HepG2 (cell line): ENCODE results near the gene PSMG1. TPM values are rescaled to one million over a fixed set of nuclear protein-coding genes. Genes with fewer than 3 reads are reported as not detected.

ENCODE experiments used
- ATRX ChIP-seq: sonication (generic); formaldehyde crosslinking; IDR thresholded peaks from 2 replicates; pipeline ENCODE4 v1.4.0; 2020; ENCODE audit warnings: missing genetic modification reagents, borderline replicate concordance
- BCL6 ChIP-seq: IDR thresholded peaks from 2 replicates; pipeline ENCODE4 v1.6.1; 2016; ENCODE audit warnings: missing genetic modification reagents, missing compliant biosample characterization
- HOXA9 ChIP-seq: sonication (generic); formaldehyde crosslinking; IDR thresholded peaks from 2 replicates; pipeline ENCODE4 v1.8.1; 2022; ENCODE audit warnings: missing genetic modification reagents, mild to moderate bottlenecking, moderate library complexity, borderline replicate concordance
- KLF16 ChIP-seq, 2 experiments: sonication (generic) in 1 of 2; formaldehyde crosslinking in 1 of 2; IDR thresholded peaks; 2 replicates each; pipeline versions ENCODE4 v1.6.1 to v1.8.0; 2016 to 2023; ENCODE audit warnings: missing genetic modification reagents in 2 of 2, missing compliant biosample characterization in 1 of 2
- MAFF ChIP-seq: IDR thresholded peaks from 2 replicates; pipeline ENCODE4 v1.6.1; 2011; ENCODE audit warnings: low read depth, low read length, improper control_type of control experiment
- NONO ChIP-seq, 2 experiments: fragments of 450-650 bp in 1 of 2; sonication (generic) in 1 of 2; formaldehyde crosslinking in 1 of 2; IDR thresholded peaks in 1 of 2; conservative IDR thresholded peaks in 1 of 2; 2 replicates each; pipeline versions ENCODE4 v1.6.1 to v1.8.0; 2017 to 2022; ENCODE audit warnings: mild to moderate bottlenecking in 1 of 2, missing genetic modification reagents in 1 of 2, moderate library complexity in 1 of 2
- RBAK ChIP-seq: sonication (generic); formaldehyde crosslinking; IDR thresholded peaks from 2 replicates; pipeline ENCODE4 v1.5.1; 2020; ENCODE audit warnings: mild to moderate bottlenecking, missing genetic modification reagents
- SATB2 ChIP-seq: sonication (generic); formaldehyde crosslinking; IDR thresholded peaks from 2 replicates; pipeline ENCODE4 v1.5.0; 2020; ENCODE audit warnings: missing genetic modification reagents
- SIN3A ChIP-seq: IDR thresholded peaks from 2 replicates; pipeline ENCODE4 v1.6.1; 2011; ENCODE audit warnings: low read depth, mild to moderate bottlenecking, control low read depth, low read length, borderline replicate concordance
- TBX2 ChIP-seq: sonication (generic); formaldehyde crosslinking; IDR thresholded peaks from 2 replicates; pipeline ENCODE4 v1.5.0; 2020; ENCODE audit warnings: missing genetic modification reagents, mild to moderate bottlenecking, borderline replicate concordance
- TCF7 ChIP-seq: sonication (generic); IDR thresholded peaks from 2 replicates; pipeline ENCODE4 v1.6.1; 2016; ENCODE audit warnings: antibody characterized with exemption, low read depth
- ZFP82 ChIP-seq: sonication (generic); formaldehyde crosslinking; IDR thresholded peaks from 2 replicates; pipeline ENCODE4 v1.5.1; 2020; ENCODE audit warnings: mild to moderate bottlenecking, missing genetic modification reagents, borderline replicate concordance
- ZNF510 ChIP-seq: sonication (generic); formaldehyde crosslinking; IDR thresholded peaks from 2 replicates; pipeline ENCODE4 v1.4.0; 2020; ENCODE audit warnings: low read depth, mild to moderate bottlenecking, missing genetic modification reagents
- ZNF552 ChIP-seq: sonication (generic); formaldehyde crosslinking; IDR thresholded peaks from 2 replicates; pipeline ENCODE4 v1.9.0; 2022; ENCODE audit warnings: missing genetic modification reagents, mild to moderate bottlenecking, borderline replicate concordance
- ZNF557 ChIP-seq: sonication (generic); formaldehyde crosslinking; IDR thresholded peaks from 2 replicates; pipeline ENCODE4 v1.4.0; 2020; ENCODE audit warnings: missing genetic modification reagents
- ZNF619 ChIP-seq: sonication (generic); formaldehyde crosslinking; IDR thresholded peaks from 2 replicates; pipeline ENCODE4 v1.4.0; 2020; ENCODE audit warnings: mild to moderate bottlenecking, missing genetic modification reagents
- ZNF678 ChIP-seq: sonication (generic); formaldehyde crosslinking; IDR thresholded peaks from 2 replicates; pipeline ENCODE4 v1.4.0; 2020; ENCODE audit warnings: mild to moderate bottlenecking, missing genetic modification reagents
- ZSCAN31 ChIP-seq: sonication (generic); formaldehyde crosslinking; IDR thresholded peaks from 2 replicates; pipeline ENCODE4 v1.5.0; 2020; ENCODE audit warnings: low read depth, mild to moderate bottlenecking, missing genetic modification reagents
- polyA plus RNA-seq, 8 experiments: library from polyadenylated mRNA; depleted of rRNA in 3 of 8; stranded (reverse) in 7 of 8; unstranded in 1 of 8; fragments of >200 nt; fragmentation: Illumina TruSeq in 4 of 8; extraction: Trizol in 4 of 8; gene quantifications; 2 replicates each; pipeline versions ENCODE4 v1.2.1 to v1.2.3, GENCODE V29; 2011 to 2016; ENCODE audit warnings: low read depth in 4 of 8, missing spikeins in 1 of 8, mixed read lengths in 1 of 8; ENCODE audit not compliant: insufficient read depth in 1 of 8
- total RNA-seq, 5 experiments: library from RNA; depleted of rRNA; stranded (reverse); fragments of >200 nt; fragmentation: Illumina TruSeq; extraction: Trizol; gene quantifications; 2 replicates each; pipeline ENCODE4 v1.2.3, GENCODE V29; 2016; ENCODE audit warnings: low read depth in 1 of 5
- TF ChIP-seq, protein P1 (sequence below): IDR thresholded peaks from 2 replicates; pipeline ENCODE4 v1.4.0; 2020; ENCODE audit warnings: mild to moderate bottlenecking, missing genetic modification reagents
- TF ChIP-seq, protein P2 (sequence below): sonication (generic); formaldehyde crosslinking; IDR thresholded peaks from 2 replicates; pipeline ENCODE4 v1.8.1; 2023; ENCODE audit warnings: mild to moderate bottlenecking, missing genetic modification reagents
- TF ChIP-seq, protein P3 (sequence below): sonication (generic); formaldehyde crosslinking; IDR thresholded peaks from 2 replicates; pipeline ENCODE4 v1.5.0; 2020; ENCODE audit warnings: missing genetic modification reagents, mild to moderate bottlenecking, borderline replicate concordance
- TF ChIP-seq, protein P4 (sequence below): IDR thresholded peaks from 2 replicates; pipeline ENCODE4 v1.6.1; 2016; ENCODE audit warnings: low read depth
- TF ChIP-seq, protein P5 (sequence below): IDR thresholded peaks from 2 replicates; pipeline ENCODE4 v1.6.1; 2016; ENCODE audit warnings: missing compliant biosample characterization, missing genetic modification reagents, borderline replicate concordance

PSMG1 gene
- total and polyA plus RNA-seq, 2 of the 13 experiments (the other 11 are each of a cell fraction or from before 2014, with no cell fraction given), result 63.6 to 173 TPM

DNA sequence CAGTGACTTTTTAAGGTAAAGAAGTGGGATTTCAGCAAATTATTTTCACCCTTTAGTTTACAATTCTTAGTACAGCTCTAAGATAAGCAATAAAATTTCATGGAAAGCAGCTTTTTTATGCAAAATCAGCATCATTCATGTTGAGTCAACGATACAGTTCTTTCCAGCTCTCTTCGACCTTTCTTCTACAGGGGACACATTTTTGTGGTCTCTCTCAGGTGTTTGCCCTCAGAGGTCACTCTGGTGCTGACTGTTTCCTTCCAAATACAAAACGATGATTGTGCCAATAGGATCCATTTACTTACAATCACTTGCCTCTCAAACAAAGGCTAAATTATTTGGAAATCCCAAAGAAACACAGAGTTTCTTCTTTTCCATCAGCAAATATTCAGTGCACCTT is 51.0 kb downstream of the PSMG1 start (continued):
- TF ChIP-seq, protein P1, sequence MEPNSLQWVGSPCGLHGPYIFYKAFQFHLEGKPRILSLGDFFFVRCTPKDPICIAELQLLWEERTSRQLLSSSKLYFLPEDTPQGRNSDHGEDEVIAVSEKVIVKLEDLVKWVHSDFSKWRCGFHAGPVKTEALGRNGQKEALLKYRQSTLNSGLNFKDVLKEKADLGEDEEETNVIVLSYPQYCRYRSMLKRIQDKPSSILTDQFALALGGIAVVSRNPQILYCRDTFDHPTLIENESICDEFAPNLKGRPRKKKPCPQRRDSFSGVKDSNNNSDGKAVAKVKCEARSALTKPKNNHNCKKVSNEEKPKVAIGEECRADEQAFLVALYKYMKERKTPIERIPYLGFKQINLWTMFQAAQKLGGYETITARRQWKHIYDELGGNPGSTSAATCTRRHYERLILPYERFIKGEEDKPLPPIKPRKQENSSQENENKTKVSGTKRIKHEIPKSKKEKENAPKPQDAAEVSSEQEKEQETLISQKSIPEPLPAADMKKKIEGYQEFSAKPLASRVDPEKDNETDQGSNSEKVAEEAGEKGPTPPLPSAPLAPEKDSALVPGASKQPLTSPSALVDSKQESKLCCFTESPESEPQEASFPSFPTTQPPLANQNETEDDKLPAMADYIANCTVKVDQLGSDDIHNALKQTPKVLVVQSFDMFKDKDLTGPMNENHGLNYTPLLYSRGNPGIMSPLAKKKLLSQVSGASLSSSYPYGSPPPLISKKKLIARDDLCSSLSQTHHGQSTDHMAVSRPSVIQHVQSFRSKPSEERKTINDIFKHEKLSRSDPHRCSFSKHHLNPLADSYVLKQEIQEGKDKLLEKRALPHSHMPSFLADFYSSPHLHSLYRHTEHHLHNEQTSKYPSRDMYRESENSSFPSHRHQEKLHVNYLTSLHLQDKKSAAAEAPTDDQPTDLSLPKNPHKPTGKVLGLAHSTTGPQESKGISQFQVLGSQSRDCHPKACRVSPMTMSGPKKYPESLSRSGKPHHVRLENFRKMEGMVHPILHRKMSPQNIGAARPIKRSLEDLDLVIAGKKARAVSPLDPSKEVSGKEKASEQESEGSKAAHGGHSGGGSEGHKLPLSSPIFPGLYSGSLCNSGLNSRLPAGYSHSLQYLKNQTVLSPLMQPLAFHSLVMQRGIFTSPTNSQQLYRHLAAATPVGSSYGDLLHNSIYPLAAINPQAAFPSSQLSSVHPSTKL, result peak; percentile 75
- TF ChIP-seq TBX2 (CRISPR knock-in tag) (peak; percentile 27; the same call in 1 of the 2 replicates), ZNF619 (CRISPR knock-in tag) (no peak), NONO (IDR thresholded peaks at IDR 0.05) (no peak), NONO (CRISPR knock-in tag; conservative IDR thresholded peaks at IDR 0.05) (no peak), ATRX (CRISPR knock-in tag) (no peak), ZSCAN31 (CRISPR knock-in tag) (no peak), ZNF552 (no peak), MAFF (peak; percentile 97), ZNF510 (CRISPR knock-in tag) (no peak), BCL6 (peak; percentile 94), RBAK (no peak), ZFP82 (CRISPR knock-in tag) (no peak), ZNF678 (CRISPR knock-in tag) (no peak), TCF7 (peak; percentile 29; the same call in 1 of the 2 replicates), HOXA9 (CRISPR knock-in tag) (no peak), SIN3A (no peak), KLF16 (CRISPR knock-in tag; IDR thresholded peaks at IDR 0.05) (no peak), ZNF557 (CRISPR knock-in tag) (no peak), SATB2 (CRISPR knock-in tag) (no peak)
- TF ChIP-seq, protein P2, sequence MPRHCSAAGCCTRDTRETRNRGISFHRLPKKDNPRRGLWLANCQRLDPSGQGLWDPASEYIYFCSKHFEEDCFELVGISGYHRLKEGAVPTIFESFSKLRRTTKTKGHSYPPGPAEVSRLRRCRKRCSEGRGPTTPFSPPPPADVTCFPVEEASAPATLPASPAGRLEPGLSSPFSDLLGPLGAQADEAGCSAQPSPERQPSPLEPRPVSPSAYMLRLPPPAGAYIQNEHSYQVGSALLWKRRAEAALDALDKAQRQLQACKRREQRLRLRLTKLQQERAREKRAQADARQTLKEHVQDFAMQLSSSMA (CRISPR knock-in tag), result no peak
- TF ChIP-seq, protein P3, sequence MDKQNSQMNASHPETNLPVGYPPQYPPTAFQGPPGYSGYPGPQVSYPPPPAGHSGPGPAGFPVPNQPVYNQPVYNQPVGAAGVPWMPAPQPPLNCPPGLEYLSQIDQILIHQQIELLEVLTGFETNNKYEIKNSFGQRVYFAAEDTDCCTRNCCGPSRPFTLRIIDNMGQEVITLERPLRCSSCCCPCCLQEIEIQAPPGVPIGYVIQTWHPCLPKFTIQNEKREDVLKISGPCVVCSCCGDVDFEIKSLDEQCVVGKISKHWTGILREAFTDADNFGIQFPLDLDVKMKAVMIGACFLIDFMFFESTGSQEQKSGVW (CRISPR knock-in tag), result no peak
- TF ChIP-seq, protein P4, sequence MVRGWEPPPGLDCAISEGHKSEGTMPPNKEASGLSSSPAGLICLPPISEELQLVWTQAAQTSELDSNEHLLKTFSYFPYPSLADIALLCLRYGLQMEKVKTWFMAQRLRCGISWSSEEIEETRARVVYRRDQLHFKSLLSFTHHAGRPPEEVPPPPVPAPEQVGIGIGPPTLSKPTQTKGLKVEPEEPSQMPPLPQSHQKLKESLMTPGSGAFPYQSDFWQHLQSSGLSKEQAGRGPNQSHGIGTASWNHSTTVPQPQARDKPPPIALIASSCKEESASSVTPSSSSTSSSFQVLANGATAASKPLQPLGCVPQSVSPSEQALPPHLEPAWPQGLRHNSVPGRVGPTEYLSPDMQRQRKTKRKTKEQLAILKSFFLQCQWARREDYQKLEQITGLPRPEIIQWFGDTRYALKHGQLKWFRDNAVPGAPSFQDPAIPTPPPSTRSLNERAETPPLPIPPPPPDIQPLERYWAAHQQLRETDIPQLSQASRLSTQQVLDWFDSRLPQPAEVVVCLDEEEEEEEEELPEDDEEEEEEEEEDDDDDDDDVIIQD (CRISPR knock-in tag), result peak; percentile 29; the same call in 1 of the 2 replicates
- TF ChIP-seq, protein P5, sequence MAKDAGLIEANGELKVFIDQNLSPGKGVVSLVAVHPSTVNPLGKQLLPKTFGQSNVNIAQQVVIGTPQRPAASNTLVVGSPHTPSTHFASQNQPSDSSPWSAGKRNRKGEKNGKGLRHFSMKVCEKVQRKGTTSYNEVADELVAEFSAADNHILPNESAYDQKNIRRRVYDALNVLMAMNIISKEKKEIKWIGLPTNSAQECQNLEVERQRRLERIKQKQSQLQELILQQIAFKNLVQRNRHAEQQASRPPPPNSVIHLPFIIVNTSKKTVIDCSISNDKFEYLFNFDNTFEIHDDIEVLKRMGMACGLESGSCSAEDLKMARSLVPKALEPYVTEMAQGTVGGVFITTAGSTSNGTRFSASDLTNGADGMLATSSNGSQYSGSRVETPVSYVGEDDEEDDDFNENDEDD (CRISPR knock-in tag), result no peak
